Pancreas (tissue), 10 donors: Measurements from ENCODE around the gene TNFRSF21. TPM values are rescaled to one million over a fixed set of nuclear protein-coding genes. Genes with fewer than 3 reads are reported as not detected.

Experiments
- ATAC-seq, 4 donors: fragments of 200-7000 bp; cut with Tn5 transposase; one replicate each; pipeline versions ENCODE4 v1.8.0 to v1.9.1; 2020; ENCODE audit warnings: mild to moderate bottlenecking in 4 of 4, moderate library complexity in 4 of 4
- DNase-seq, 6 donors: peaks; one replicate each; pipeline ENCODE4 v3.0.0-alpha.2; 2020
- FAIRE-seq: peaks from 2 replicates; lab custom pipeline; 2012; peaks lifted over from hg19 to GRCh38; lab: Jason Lieb, UNC
- H3K27ac ChIP-seq, 4 donors: fragments of 200-600 bp; sonication (generic); 1 replicate in 3 of 4; 2 replicates in 1 of 4; pipeline versions ENCODE4 v1.5.0 to v1.8.0; 2020
- H3K27me3 ChIP-seq, 4 donors: fragments of 200-600 bp; one replicate each; pipeline ENCODE4 v1.8.0; 2021
- H3K36me3 ChIP-seq, 3 donors: fragments of 200-600 bp; sonication (generic) in 1 of 3; one replicate each; pipeline versions ENCODE4 v1.5.0 to v1.8.0; 2020 to 2021
- H3K4me1 ChIP-seq, 3 donors: fragments of 200-600 bp; one replicate each; pipeline ENCODE4 v1.8.0; 2021
- H3K4me3 ChIP-seq, 4 donors: fragments of 200-600 bp; sonication (generic) in 2 of 4; one replicate each; pipeline versions ENCODE4 v1.5.0 to v1.8.0; 2020 to 2021
- H3K9me3 ChIP-seq, 4 donors: fragments of 200-600 bp; one replicate each; pipeline ENCODE4 v1.8.0; 2021
- CTCF ChIP-seq, 4 donors: fragments of 200-600 bp; sonication (generic) in 3 of 4; IDR thresholded peaks; one replicate each; pipeline versions ENCODE4 v1.5.0 to v1.8.0; 2021; ENCODE audit warnings: antibody characterized with exemption in 4 of 4
- WGBS, 2 donors: extraction: QIAGEN DNeasy Blood & Tissue Kit; methylation state at CpG; one replicate each; pipeline ENCODE4 v1.1.7; 2013; 5-methylcytosine and 5-hydroxymethylcytosine counted together
- intact Hi-C, 3 donors: fragments of 100-400 bp; cut with DNase I; formaldehyde crosslinking; loops; one replicate each; pipeline versions ENCODE4 v1.11.1 to v1.14.2; 2022
- polyA plus RNA-seq, 2 donors: library from polyadenylated mRNA; stranded (reverse); fragments of 200-250 nt; gene quantifications; one replicate each; pipeline ENCODE4 v1.2.3, GENCODE V29; 2013
- total RNA-seq, 6 donors: library from RNA; stranded (reverse); fragmentation: NEBNext Ultra II Directional in 4 of 6; extraction: Animal tissue kit (Norgen Biotek cat#: 25700) in 4 of 6; gene quantifications; one replicate each; pipeline versions ENCODE4 v1.2.1 to v1.2.4, GENCODE V29; 2021 to 2023
- donor health status: healthy with polysubstance abuse.
- donor health status: DM: no; HTN: no; CAD: no; lungs with moderate emphysema.
- donor health status: DM: no; HTN: no; CAD: no.
- donor health status: control.
- donor health status: control.
- donor health status: Bipolar disorder and iron deficiency.
- donor health status: DM: yes; HTN: yes; CAD: no.
- donor health status: DM: no; HTN: no; CAD: no.
- donor health status: DM: no; HTN: no; CAD: no.
- donor health status: DM: yes; HTN: yes; CAD: no.

Gene TNFRSF21
- total and polyA plus RNA-seq, 8 donors, result 9.7 to 50.1 (median 15.8) TPM

DNA sequence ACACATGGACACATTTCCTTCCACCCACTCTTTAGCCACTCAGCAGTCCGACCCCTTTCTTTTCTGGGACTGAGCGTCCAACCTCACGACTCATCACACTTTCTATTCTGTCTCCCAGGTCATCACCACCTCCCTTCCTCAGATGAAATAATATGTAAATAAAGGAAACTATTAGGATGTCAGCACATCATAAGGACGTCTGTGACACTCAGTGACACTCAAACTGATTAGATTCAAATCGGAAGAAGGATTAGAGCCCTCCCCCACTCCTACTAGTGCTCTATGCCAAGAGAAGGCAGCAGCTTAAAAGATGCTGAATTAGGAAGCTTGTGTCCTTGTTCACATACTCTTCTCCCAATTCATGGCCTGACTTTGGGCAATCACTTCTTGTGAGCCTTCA is 113.6 kb downstream of the TNFRSF21 start:
- Histone ChIP-seq H3K4me1 (peaks cover 0 to 3% (median 0%) of the 10 kb centered on the region in 3 donors), H3K4me3 (no peak overlapping the region), H3K9me3 (no peaks in the 10 kb centered on the region), H3K27ac (no peak overlapping the region), H3K36me3 (no peaks in the 10 kb centered on the region), H3K27me3 (no peaks in the 10 kb centered on the region)
- intact Hi-C loops, result no loop called here
- no peak for TF ChIP-seq CTCF (IDR thresholded peaks at IDR 0.05)
- FAIRE-seq (no peak), ATAC-seq (no peak), DNase-seq (no peak)
- 86 to 87% methylated on average over 5 of the region's 5 CpGs for WGBS, 2 donors

- Histone ChIP-seq H3K36me3 (no peaks in the 10 kb centered on the region), H3K4me3 (no peak overlapping the region), H3K4me1 (peaks cover 0 to 3% (median 0%) of the 10 kb centered on the region in 3 donors), H3K27ac (no peak overlapping the region), H3K9me3 (no peaks in the 10 kb centered on the region), H3K27me3 (no peaks in the 10 kb centered on the region)
- TF ChIP-seq CTCF (IDR thresholded peaks at IDR 0.05), result no peak
- peak in 3 of 4 donors; percentile 22 to 45 (median 37) for ATAC-seq
- intact Hi-C loops, result no loop called here
- no peak for FAIRE-seq
- no peak for DNase-seq
- WGBS, 2 donors, result 76 to 79% methylated on average over 4 of the region's 4 CpGs
Observed at GRCh38 chr6:47195011-47195650, 114.6 kb downstream of the TNFRSF21 start.

GRCh38 chr6:47188588-47189021 is 121.1 kb downstream of the TNFRSF21 start:
- H3K27ac ChIP-seq, result peak overlapping the region in 2 of 4 donors; percentile 6 to 28
- intact Hi-C loops, result no loop called here
- H3K9me3 ChIP-seq, result no peaks in the 10 kb centered on the region
- FAIRE-seq (no peak), DNase-seq (peak in 3 of 6 donors; percentile 24 to 50 (median 29)), ATAC-seq (peak; percentile 74 to 95 (median 90))
- 61 to 65% methylated on average over 1 of the region's 1 CpG for WGBS, 2 donors
- peaks cover 0 to 4% (median 0%) of the 10 kb centered on the region in 3 donors for H3K4me1 ChIP-seq
- H3K36me3 ChIP-seq, result no peaks in the 10 kb centered on the region
- no peak for TF ChIP-seq CTCF (IDR thresholded peaks at IDR 0.05)
- no peak overlapping the region for H3K4me3 ChIP-seq
- H3K27me3 ChIP-seq, result no peaks in the 10 kb centered on the region

DNA sequence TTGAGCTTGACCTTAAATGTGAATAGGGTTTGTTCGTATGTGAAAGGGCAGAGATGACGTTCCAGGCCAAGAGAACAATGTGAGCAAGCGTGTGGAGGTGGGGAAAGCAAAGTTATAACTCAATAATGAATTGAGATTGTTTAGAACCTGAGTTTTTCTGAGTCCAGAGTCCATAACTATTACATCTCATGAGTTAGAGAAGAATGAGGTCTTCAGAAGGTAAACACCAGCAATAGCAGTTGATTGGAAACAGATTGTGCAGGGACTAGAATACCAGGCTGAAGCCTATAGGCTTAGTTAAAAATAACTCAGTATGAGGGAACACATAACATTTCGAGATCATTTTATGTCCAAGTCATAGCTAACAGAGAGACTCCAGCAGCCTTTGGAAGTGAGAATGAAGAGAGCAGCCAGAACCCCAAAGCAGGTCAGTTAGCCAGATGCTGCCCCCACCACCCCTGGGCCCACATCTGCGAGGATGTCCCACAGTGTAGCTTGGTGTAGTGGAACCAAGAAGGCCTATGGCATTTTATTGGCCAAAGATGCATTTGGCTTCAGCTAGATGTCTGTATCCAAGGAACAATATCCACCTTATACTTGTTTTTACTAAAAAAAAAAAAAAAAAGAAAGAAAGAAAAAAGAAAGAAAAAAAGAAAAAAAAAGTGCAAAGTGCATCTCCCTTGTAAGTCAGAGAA is 121.7 kb downstream of the TNFRSF21 start:
- peaks cover 0 to 6% (median 2%) of the 10 kb centered on the region in 3 donors for H3K4me1 ChIP-seq
- H3K4me3 ChIP-seq, result no peak overlapping the region
- DNase-seq, result no peak
- intact Hi-C loops, result no loop called here
- H3K36me3 ChIP-seq, result no peaks in the 10 kb centered on the region
- H3K27me3 ChIP-seq, result no peaks in the 10 kb centered on the region
- peak overlapping the region in 2 of 4 donors; percentile 37 to 50 for H3K27ac ChIP-seq
- WGBS, 2 donors, result 85 to 92% methylated on average over 5 of the region's 5 CpGs
- no peak for FAIRE-seq
- H3K9me3 ChIP-seq, result no peaks in the 10 kb centered on the region
- ATAC-seq, result peak in 2 of 4 donors; percentile 15 to 20
- TF ChIP-seq CTCF (IDR thresholded peaks at IDR 0.05), result no peak
